Psoas muscle (tissue), 8 donors: ENCODE measurements around the gene NRP2. TPM values are rescaled to one million over a fixed set of nuclear protein-coding genes. Genes with fewer than 3 reads are reported as not detected.

Experiments
- ATAC-seq, 4 donors: fragments of 200-7000 bp; cut with Tn5 transposase; one replicate each; pipeline ENCODE4 v1.9.1; 2020; ENCODE audit warnings: moderate library complexity in 3 of 4, mild to moderate bottlenecking in 2 of 4
- DNase-seq, 2 donors: peaks; one replicate each; pipeline ENCODE4 v3.0.0-alpha.2; 2020
- H3K27ac ChIP-seq: fragments of 200-600 bp; one replicate; pipeline ENCODE4 v1.8.0; 2022
- H3K27me3 ChIP-seq, 3 donors: fragments of 200-600 bp in 1 of 3; one replicate each; pipeline versions ENCODE4 v1.6.1 to v1.8.0; 2013 to 2022; ENCODE audit warnings: low read length in 2 of 3, mild to moderate bottlenecking in 2 of 3, moderate library complexity in 1 of 3; ENCODE audit not compliant: insufficient read depth in 3 of 3
- H3K36me3 ChIP-seq, 2 donors: fragments of 200-600 bp in 1 of 2; one replicate each; pipeline versions ENCODE4 v1.6.1 to v1.8.0; 2013 to 2022; ENCODE audit warnings: low read depth in 1 of 2, mild to moderate bottlenecking in 1 of 2, moderate library complexity in 1 of 2; ENCODE audit not compliant: insufficient read depth in 1 of 2
- H3K4me1 ChIP-seq: fragments of 200-600 bp; one replicate; pipeline ENCODE4 v1.8.0; 2022
- H3K4me3 ChIP-seq: fragments of 200-600 bp; one replicate; pipeline ENCODE4 v1.8.0; 2022; ENCODE audit warnings: mild to moderate bottlenecking
- H3K9me3 ChIP-seq: fragments of 200-600 bp; one replicate; pipeline ENCODE4 v1.8.0; 2022
- WGBS, 3 donors: extraction: QIAGEN DNeasy Blood & Tissue Kit; methylation state at CpG; one replicate each; pipeline versions ENCODE4 v1.1.6 to v1.1.7; 2013; 5-methylcytosine and 5-hydroxymethylcytosine counted together
- intact Hi-C, 2 donors: fragments of 100-400 bp; cut with DNase I; formaldehyde crosslinking; loops; one replicate each; pipeline versions ENCODE4 v1.11.0 to v1.14.2; 2022
- polyA plus RNA-seq, 3 donors: library from polyadenylated mRNA; stranded (reverse); fragments of 200-250 nt; gene quantifications; one replicate each; pipeline ENCODE4 v1.2.3, GENCODE V29; 2013
- total RNA-seq, 4 donors: library from RNA; stranded (reverse); fragmentation: NEBNext Ultra II Directional in 2 of 4; extraction: Animal tissue kit (Norgen Biotek cat#: 25700) in 2 of 4; gene quantifications; one replicate each; pipeline versions ENCODE4 v1.2.1 to v1.2.4, GENCODE V29; 2021 to 2023
- TF ChIP-seq, protein P1 (sequence below): fragments of 200-600 bp; IDR thresholded peaks from one replicate; pipeline ENCODE4 v1.8.0; 2022; ENCODE audit warnings: antibody characterized with exemption
- donor health status: healthy with polysubstance abuse.
- donor health status: DM: no; HTN: no; CAD: no; lungs with moderate emphysema.
- donor health status: Bipolar disorder and iron deficiency.
- donor health status: healthy.
- donor health status: DM: yes; HTN: yes; CAD: no.
- donor health status: DM: no; HTN: no; CAD: no.
- donor health status: DM: no; HTN: no; CAD: no.
- donor health status: DM: yes; HTN: yes; CAD: no.

The NRP2 gene
- total and polyA plus RNA-seq, 7 donors: 0.67 to 6.9 (median 2.4) TPM

DNA sequence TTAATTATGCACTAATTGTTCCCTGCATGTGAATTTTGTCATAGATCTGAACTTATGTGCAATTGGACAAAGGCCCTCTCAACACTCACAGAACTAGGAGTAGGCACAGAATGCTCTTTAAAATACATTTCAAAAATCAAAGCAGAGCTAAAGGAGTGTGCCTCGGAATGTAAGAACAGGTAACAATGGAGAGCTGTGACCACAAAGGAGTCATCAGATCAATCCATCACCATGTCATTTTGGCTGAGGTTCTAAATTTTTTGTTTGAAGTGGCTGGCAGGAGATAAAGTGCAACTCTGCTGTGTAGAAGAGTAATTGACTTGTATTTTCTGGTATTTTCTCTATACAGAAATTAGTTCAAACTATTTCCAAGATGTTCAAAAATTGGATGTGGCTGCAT lies 155.4 kb downstream of the NRP2 start:
- 88 to 98% (median 88%) methylated on average over 1 of the region's 1 CpG for WGBS, 3 donors
- H3K27ac ChIP-seq: no peak overlapping the region
- H3K9me3 ChIP-seq: no peaks in the 10 kb centered on the region
- TF ChIP-seq, protein P1, sequence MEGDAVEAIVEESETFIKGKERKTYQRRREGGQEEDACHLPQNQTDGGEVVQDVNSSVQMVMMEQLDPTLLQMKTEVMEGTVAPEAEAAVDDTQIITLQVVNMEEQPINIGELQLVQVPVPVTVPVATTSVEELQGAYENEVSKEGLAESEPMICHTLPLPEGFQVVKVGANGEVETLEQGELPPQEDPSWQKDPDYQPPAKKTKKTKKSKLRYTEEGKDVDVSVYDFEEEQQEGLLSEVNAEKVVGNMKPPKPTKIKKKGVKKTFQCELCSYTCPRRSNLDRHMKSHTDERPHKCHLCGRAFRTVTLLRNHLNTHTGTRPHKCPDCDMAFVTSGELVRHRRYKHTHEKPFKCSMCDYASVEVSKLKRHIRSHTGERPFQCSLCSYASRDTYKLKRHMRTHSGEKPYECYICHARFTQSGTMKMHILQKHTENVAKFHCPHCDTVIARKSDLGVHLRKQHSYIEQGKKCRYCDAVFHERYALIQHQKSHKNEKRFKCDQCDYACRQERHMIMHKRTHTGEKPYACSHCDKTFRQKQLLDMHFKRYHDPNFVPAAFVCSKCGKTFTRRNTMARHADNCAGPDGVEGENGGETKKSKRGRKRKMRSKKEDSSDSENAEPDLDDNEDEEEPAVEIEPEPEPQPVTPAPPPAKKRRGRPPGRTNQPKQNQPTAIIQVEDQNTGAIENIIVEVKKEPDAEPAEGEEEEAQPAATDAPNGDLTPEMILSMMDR: no peak
- intact Hi-C loops: no loop called here
- H3K36me3 ChIP-seq: no peaks in the 10 kb centered on the region
- H3K27me3 ChIP-seq: peaks cover 0 to 4% (median 0%) of the 10 kb centered on the region in 3 donors
- no peak for ATAC-seq
- DNase-seq: no peak
- no peaks in the 10 kb centered on the region for H3K4me1 ChIP-seq
- no peak overlapping the region for H3K4me3 ChIP-seq

DNA sequence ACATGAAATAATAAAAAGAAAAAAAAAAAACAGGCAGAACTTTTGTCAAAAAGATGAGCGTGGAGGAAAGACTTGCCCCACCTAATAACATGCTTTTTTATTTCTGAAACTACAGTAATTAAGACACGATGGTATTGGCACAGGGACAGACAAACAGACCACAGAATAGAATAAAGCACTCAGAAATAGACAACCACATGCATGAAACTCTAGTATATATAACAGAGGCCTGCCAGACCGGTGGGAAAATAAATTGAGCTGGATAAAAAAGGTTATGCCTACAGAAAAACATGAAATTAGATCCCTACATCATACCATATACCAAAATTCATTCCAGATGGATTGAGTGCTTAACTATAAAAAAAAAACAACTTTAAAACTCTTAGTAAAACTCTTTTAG lies 163.1 kb downstream of the NRP2 start:
- intact Hi-C loops: no loop called here
- Histone ChIP-seq H3K4me3 (no peak overlapping the region), H3K27me3 (no peaks in the 10 kb centered on the region), H3K27ac (no peak overlapping the region), H3K4me1 (no peaks in the 10 kb centered on the region), H3K36me3 (no peaks in the 10 kb centered on the region), H3K9me3 (no peaks in the 10 kb centered on the region)
- ATAC-seq (no peak), DNase-seq (no peak)
- 55 to 71% (median 66%) methylated on average over 3 of the region's 3 CpGs for whole genome bisulfite sequencing, 3 donors
- TF ChIP-seq, protein P1: no peak
